GM12872 (cell line): ENCODE results near the gene SEMA3C.

Source experiments
- CTCF ChIP-seq: IDR thresholded peaks from 3 replicates; pipeline ENCODE4 v1.5.1; 2011; ENCODE audit warnings: low read depth, mild to moderate bottlenecking, low read length, moderate library complexity; ENCODE audit not compliant: insufficient read depth

SEMA3C gene

GRCh38 chr7:80940539-80941207 lies 21.8 kb upstream of the SEMA3C start:
- no peak for TF ChIP-seq CTCF

- TF ChIP-seq CTCF: no peak
Observed at GRCh38 chr7:80937336-80937735, 18.5 kb upstream of the SEMA3C start.

- TF ChIP-seq CTCF: no peak
Observed at GRCh38 chr7:80935991-80936780, 17.3 kb upstream of the SEMA3C start.

- no peak for TF ChIP-seq CTCF
Observed at GRCh38 chr7:80934321-80934720, 15.5 kb upstream of the SEMA3C start.

- TF ChIP-seq CTCF: no peak
Observed at GRCh38 chr7:80932536-80932935, 13.7 kb upstream of the SEMA3C start.

- TF ChIP-seq CTCF: no peak
Observed at GRCh38 chr7:80929619-80930018, 10.8 kb upstream of the SEMA3C start.

GRCh38 chr7:80924090-80924489 lies 5.2 kb upstream of the SEMA3C start:
- no peak for TF ChIP-seq CTCF
